Neural progenitor cell (in vitro differentiated cells): Measurements from ENCODE around the gene TMEM256. TPM values are rescaled to one million over a fixed set of nuclear protein-coding genes. Genes with fewer than 3 reads are reported as not detected.

Experiments
- DNase-seq: peaks from one replicate; pipeline ENCODE4 v3.0.0-alpha.2; 2016; ENCODE audit warnings: low spot score
- H2AFZ ChIP-seq: fragments of 200-600 bp; sonication (generic); replicated peaks from 2 replicates; pipeline ENCODE4 v1.6.1; 2016; ENCODE audit warnings: antibody characterized with exemption
- H3F3A ChIP-seq: fragments of 200-600 bp; sonication (generic); 2 replicates; pipeline ENCODE4 v1.6.1; 2016; ENCODE audit warnings: antibody characterized with exemption, low read depth
- H3K27ac ChIP-seq: fragments of 200-600 bp; sonication (generic); 2 replicates; pipeline ENCODE4 v1.5.1; 2016; ENCODE audit warnings: mild to moderate bottlenecking
- H3K27me3 ChIP-seq: fragments of 200-600 bp; sonication (generic); 2 replicates; pipeline ENCODE4 v1.6.1; 2016; ENCODE audit warnings: mild to moderate bottlenecking, moderate library complexity
- H3K36me3 ChIP-seq: fragments of 200-600 bp; sonication (generic); 2 replicates; pipeline ENCODE4 v1.5.1; 2016
- H3K4me1 ChIP-seq: fragments of 200-600 bp; sonication (generic); 2 replicates; pipeline ENCODE4 v1.6.1; 2016; ENCODE audit warnings: mixed run types
- H3K4me2 ChIP-seq: fragments of 200-600 bp; sonication (generic); 2 replicates; pipeline ENCODE4 v1.6.1; 2016
- H3K4me3 ChIP-seq: fragments of 200-600 bp; sonication (generic); 2 replicates; pipeline ENCODE4 v1.5.1; 2016
- H3K79me2 ChIP-seq: fragments of 200-600 bp; sonication (generic); 2 replicates; pipeline ENCODE4 v1.6.1; 2016; ENCODE audit warnings: low read depth
- H3K9ac ChIP-seq: fragments of 200-600 bp; sonication (generic); 2 replicates; pipeline ENCODE4 v1.6.1; 2016
- H3K9me3 ChIP-seq: fragments of 200-600 bp; sonication (generic); 2 replicates; pipeline ENCODE4 v1.5.1; 2016; ENCODE audit warnings: low read depth
- H4K20me1 ChIP-seq: fragments of 200-600 bp; sonication (generic); 2 replicates; pipeline ENCODE4 v1.6.1; 2016; ENCODE audit warnings: low read depth
- H3K27ac Mint-ChIP-seq: 3 replicates; pipeline ENCODE4 v1.8.0; 2021; ENCODE audit warnings: mixed read lengths
- H3K27me3 Mint-ChIP-seq: 2 replicates; pipeline ENCODE4 v1.8.0; 2022; ENCODE audit warnings: low read depth, mild to moderate bottlenecking, inconsistent platforms, moderate library complexity, mixed read lengths; ENCODE audit not compliant: insufficient read depth
- H3K36me3 Mint-ChIP-seq: 3 replicates; pipeline ENCODE4 v1.8.0; 2021; ENCODE audit warnings: mixed read lengths
- H3K4me1 Mint-ChIP-seq: 3 replicates; pipeline ENCODE4 v1.8.0; 2021; ENCODE audit warnings: mixed read lengths
- H3K4me3 Mint-ChIP-seq: 3 replicates; pipeline ENCODE4 v1.8.0; 2021; ENCODE audit warnings: mild to moderate bottlenecking, moderate library complexity, mixed read lengths
- H3K9me3 Mint-ChIP-seq: 3 replicates; pipeline ENCODE4 v1.8.0; 2020; ENCODE audit warnings: mixed read lengths
- EZH2 ChIP-seq: fragments of 200-600 bp; sonication (generic); IDR thresholded peaks from 2 replicates; pipeline ENCODE4 v1.6.1; 2017; ENCODE audit warnings: antibody characterized with exemption, mild to moderate bottlenecking, moderate library complexity
- EZH2phosphoT487 ChIP-seq: fragments of 200-600 bp; sonication (generic); IDR thresholded peaks from 2 replicates; pipeline ENCODE4 v1.6.1; 2017; ENCODE audit warnings: antibody characterized with exemption
- total RNA-seq: library from RNA; depleted of rRNA; stranded (reverse); fragments of >200 nt; gene quantifications from 2 replicates; pipeline ENCODE4 v1.2.3, GENCODE V29; 2015; ENCODE audit warnings: low replicate concordance
- TF ChIP-seq, protein P1 (sequence below): fragments of 200-600 bp; sonication (generic); IDR thresholded peaks from 2 replicates; pipeline ENCODE4 v1.5.1; 2017; ENCODE audit warnings: antibody characterized with exemption, mild to moderate bottlenecking

Gene TMEM256
- total RNA-seq, 1 donor from 2014 or later, result 72.0 TPM

GRCh38 chr17:7389924-7390910 is 13.7 kb downstream of the TMEM256 start:
- H3K4me3 Mint-ChIP-seq, result no peak overlapping the region
- no peaks in the 10 kb centered on the region for H3K36me3 ChIP-seq

DNA sequence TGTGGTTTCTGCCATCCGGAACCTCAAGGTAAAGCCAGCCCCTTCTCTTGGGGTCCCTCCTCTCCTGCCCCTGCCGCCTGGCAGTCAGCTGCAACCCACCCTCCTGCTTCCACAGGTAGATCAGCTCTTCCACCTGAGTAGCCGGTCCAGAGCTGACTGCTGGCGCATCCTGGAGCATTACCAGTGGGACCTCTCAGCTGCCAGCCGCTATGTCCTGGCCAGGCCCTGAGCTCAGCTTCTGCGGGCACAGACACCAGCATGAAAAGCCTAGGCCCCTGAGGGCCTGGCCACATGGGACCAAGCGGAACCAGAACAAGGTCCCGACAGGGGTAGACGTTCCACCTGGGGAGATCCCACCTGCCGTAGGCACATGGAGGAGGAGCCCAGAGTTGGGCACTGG is 15.0 kb downstream of the TMEM256 start:
- TF ChIP-seq EZH2phosphoT487, result no peak
- TF ChIP-seq EZH2, result no peak
- TF ChIP-seq, protein P1, sequence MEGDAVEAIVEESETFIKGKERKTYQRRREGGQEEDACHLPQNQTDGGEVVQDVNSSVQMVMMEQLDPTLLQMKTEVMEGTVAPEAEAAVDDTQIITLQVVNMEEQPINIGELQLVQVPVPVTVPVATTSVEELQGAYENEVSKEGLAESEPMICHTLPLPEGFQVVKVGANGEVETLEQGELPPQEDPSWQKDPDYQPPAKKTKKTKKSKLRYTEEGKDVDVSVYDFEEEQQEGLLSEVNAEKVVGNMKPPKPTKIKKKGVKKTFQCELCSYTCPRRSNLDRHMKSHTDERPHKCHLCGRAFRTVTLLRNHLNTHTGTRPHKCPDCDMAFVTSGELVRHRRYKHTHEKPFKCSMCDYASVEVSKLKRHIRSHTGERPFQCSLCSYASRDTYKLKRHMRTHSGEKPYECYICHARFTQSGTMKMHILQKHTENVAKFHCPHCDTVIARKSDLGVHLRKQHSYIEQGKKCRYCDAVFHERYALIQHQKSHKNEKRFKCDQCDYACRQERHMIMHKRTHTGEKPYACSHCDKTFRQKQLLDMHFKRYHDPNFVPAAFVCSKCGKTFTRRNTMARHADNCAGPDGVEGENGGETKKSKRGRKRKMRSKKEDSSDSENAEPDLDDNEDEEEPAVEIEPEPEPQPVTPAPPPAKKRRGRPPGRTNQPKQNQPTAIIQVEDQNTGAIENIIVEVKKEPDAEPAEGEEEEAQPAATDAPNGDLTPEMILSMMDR, result no peak
- peaks cover 7% of the 10 kb centered on the region for H3F3A ChIP-seq
- no peak for DNase-seq
- Mint-ChIP-seq H3K27me3 (peaks cover 7% of the 10 kb centered on the region), H3K27ac (no peak overlapping the region), H3K36me3 (peaks cover 7% of the 10 kb centered on the region), H3K9me3 (no peaks in the 10 kb centered on the region), H3K4me3 (no peak overlapping the region), H3K4me1 (peaks cover 6% of the 10 kb centered on the region)
- no peak overlapping the region for H3K9ac ChIP-seq
- peaks cover 10% of the 10 kb centered on the region for H4K20me1 ChIP-seq
- H3K4me3 ChIP-seq, result no peak overlapping the region
- H2AFZ ChIP-seq, result no peak overlapping the region
- H3K79me2 ChIP-seq, result no peaks in the 10 kb centered on the region
- no peak overlapping the region for H3K27ac ChIP-seq
- no peaks in the 10 kb centered on the region for H3K9me3 ChIP-seq
- no peaks in the 10 kb centered on the region for H3K36me3 ChIP-seq
- peaks cover 10% of the 10 kb centered on the region for H3K4me1 ChIP-seq
- peaks cover 12% of the 10 kb centered on the region for H3K27me3 ChIP-seq
- no peak overlapping the region for H3K4me2 ChIP-seq

More at GRCh38 chr17:7389924-7390910, 13.7 kb downstream of the TMEM256 start:
- Histone ChIP-seq H3K27me3 (peaks cover 5% of the 10 kb centered on the region), H3K9me3 (no peaks in the 10 kb centered on the region), H2AFZ (no peak overlapping the region), H3K4me1 (peaks cover 10% of the 10 kb centered on the region), H3F3A (peaks cover 8% of the 10 kb centered on the region), H3K4me3 (no peak overlapping the region), H3K27ac (no peak overlapping the region), H3K9ac (no peak overlapping the region), H4K20me1 (peaks cover 10% of the 10 kb centered on the region), H3K79me2 (no peaks in the 10 kb centered on the region), H3K4me2 (no peak overlapping the region)
- DNase-seq, result no peak
- no peak overlapping the region for H3K27ac Mint-ChIP-seq
- peaks cover 7% of the 10 kb centered on the region for H3K36me3 Mint-ChIP-seq
- TF ChIP-seq, protein P1, result no peak
- TF ChIP-seq EZH2 (no peak), EZH2phosphoT487 (no peak)
- H3K27me3 Mint-ChIP-seq, result peaks cover 7% of the 10 kb centered on the region
- H3K4me1 Mint-ChIP-seq, result peaks cover 6% of the 10 kb centered on the region
- no peaks in the 10 kb centered on the region for H3K9me3 Mint-ChIP-seq

GRCh38 chr17:7384489-7385081 is 19.3 kb downstream of the TMEM256 start:
- peaks cover 11% of the 10 kb centered on the region for H3K4me1 Mint-ChIP-seq
- Histone ChIP-seq H3K27ac (no peak overlapping the region), H3K4me2 (peak overlapping the region; percentile 85), H2AFZ (peak overlapping the region; percentile 60), H3K9ac (no peak overlapping the region), H3K36me3 (no peaks in the 10 kb centered on the region), H3F3A (peaks cover 18% of the 10 kb centered on the region), H3K9me3 (no peaks in the 10 kb centered on the region), H3K4me1 (peaks cover 8% of the 10 kb centered on the region), H3K27me3 (peaks cover 50% of the 10 kb centered on the region), H4K20me1 (peaks cover 5% of the 10 kb centered on the region), H3K4me3 (peak overlapping the region; percentile 45), H3K79me2 (no peaks in the 10 kb centered on the region)
- peak overlapping the region; percentile 15 for H3K27ac Mint-ChIP-seq
- H3K9me3 Mint-ChIP-seq, result peaks cover 6% of the 10 kb centered on the region
- peaks cover 5% of the 10 kb centered on the region for H3K36me3 Mint-ChIP-seq
- no peak for TF ChIP-seq EZH2phosphoT487
- H3K4me3 Mint-ChIP-seq, result peak overlapping the region; percentile 36
- DNase-seq, result no peak
- H3K27me3 Mint-ChIP-seq, result peaks cover 39% of the 10 kb centered on the region
